ENCODE results near the gene TLCD1.

Gene TLCD1

GRCh38 chr17:28756049-28756804 is 30.2 kb upstream of the TLCD1 start:
- H3K27ac ChIP-seq (ENCODE audit: low read depth, low read length): no peak overlapping the region
- H3K4me1 ChIP-seq (ENCODE audit: control insufficient read depth in 1 of 2, insufficient read depth in 2 of 2, low read length in 2 of 2): peaks cover 0 to 2% of the 10 kb centered on the region in 2 donors
- H3K4me3 ChIP-seq (ENCODE audit: low read depth in 1 of 2, low read length in 2 of 2): no peak overlapping the region
- H3K27me3 ChIP-seq (ENCODE audit: control insufficient read depth in 1 of 2, insufficient read depth in 2 of 2, low read length in 2 of 2): no peaks in the 10 kb centered on the region
- H3K9me3 ChIP-seq (ENCODE audit: control insufficient read depth in 1 of 2, low read length in 2 of 2): no peaks in the 10 kb centered on the region
- peaks cover 24 to 46% of the 10 kb centered on the region in 2 donors for H3K36me3 ChIP-seq (ENCODE audit: control insufficient read depth in 1 of 2, insufficient read depth in 2 of 2, low read length in 2 of 2)
- H3K9ac ChIP-seq (ENCODE audit: low read depth in 1 of 2, low read length in 2 of 2): no peak overlapping the region

- H3K9ac ChIP-seq (ENCODE audit: low read depth in 1 of 2, low read length in 2 of 2): no peak overlapping the region
- H3K9me3 ChIP-seq (ENCODE audit: control insufficient read depth in 1 of 2, low read length in 2 of 2): no peaks in the 10 kb centered on the region
- peaks cover 1 to 2% of the 10 kb centered on the region in 2 donors for H3K4me1 ChIP-seq (ENCODE audit: control insufficient read depth in 1 of 2, insufficient read depth in 2 of 2, low read length in 2 of 2)
- H3K27me3 ChIP-seq (ENCODE audit: control insufficient read depth in 1 of 2, insufficient read depth in 2 of 2, low read length in 2 of 2): no peaks in the 10 kb centered on the region
- peaks cover 24 to 50% of the 10 kb centered on the region in 2 donors for H3K36me3 ChIP-seq (ENCODE audit: control insufficient read depth in 1 of 2, insufficient read depth in 2 of 2, low read length in 2 of 2)
- H3K27ac ChIP-seq (ENCODE audit: low read depth, low read length): no peak overlapping the region
- H3K4me3 ChIP-seq (ENCODE audit: low read depth in 1 of 2, low read length in 2 of 2): no peak overlapping the region
Observed at GRCh38 chr17:28755486-28755885, 29.5 kb upstream of the TLCD1 start.

GRCh38 chr17:28751600-28752366 is 25.8 kb upstream of the TLCD1 start:
- Histone ChIP-seq H3K36me3 (ENCODE audit: control insufficient read depth in 1 of 2, insufficient read depth in 2 of 2, low read length in 2 of 2) (peaks cover 20 to 45% of the 10 kb centered on the region in 2 donors), H3K9me3 (ENCODE audit: control insufficient read depth in 1 of 2, low read length in 2 of 2) (no peaks in the 10 kb centered on the region), H3K9ac (ENCODE audit: low read depth in 1 of 2, low read length in 2 of 2) (no peak overlapping the region), H3K4me3 (ENCODE audit: low read depth in 1 of 2, low read length in 2 of 2) (no peak overlapping the region), H3K27me3 (ENCODE audit: control insufficient read depth in 1 of 2, insufficient read depth in 2 of 2, low read length in 2 of 2) (no peaks in the 10 kb centered on the region), H3K27ac (ENCODE audit: low read depth, low read length) (no peak overlapping the region), H3K4me1 (ENCODE audit: control insufficient read depth in 1 of 2, insufficient read depth in 2 of 2, low read length in 2 of 2) (peaks cover 26 to 37% of the 10 kb centered on the region in 2 donors)

GRCh38 chr17:28750178-28751047 is 24.4 kb upstream of the TLCD1 start:
- Histone ChIP-seq H3K27ac (ENCODE audit: low read depth, low read length) (no peak overlapping the region), H3K9ac (ENCODE audit: low read depth in 1 of 2, low read length in 2 of 2) (no peak overlapping the region), H3K36me3 (ENCODE audit: control insufficient read depth in 1 of 2, insufficient read depth in 2 of 2, low read length in 2 of 2) (peaks cover 20 to 38% of the 10 kb centered on the region in 2 donors), H3K27me3 (ENCODE audit: control insufficient read depth in 1 of 2, insufficient read depth in 2 of 2, low read length in 2 of 2) (no peaks in the 10 kb centered on the region), H3K4me3 (ENCODE audit: low read depth in 1 of 2, low read length in 2 of 2) (no peak overlapping the region), H3K4me1 (ENCODE audit: control insufficient read depth in 1 of 2, insufficient read depth in 2 of 2, low read length in 2 of 2) (peaks cover 40 to 49% of the 10 kb centered on the region in 2 donors), H3K9me3 (ENCODE audit: control insufficient read depth in 1 of 2, low read length in 2 of 2) (no peaks in the 10 kb centered on the region)

- H3K9ac ChIP-seq (ENCODE audit: low read depth in 1 of 2, low read length in 2 of 2): peak overlapping the region in 1 of 2 donors; percentile 51
- H3K36me3 ChIP-seq (ENCODE audit: control insufficient read depth in 1 of 2, insufficient read depth in 2 of 2, low read length in 2 of 2): peaks cover 20 to 38% of the 10 kb centered on the region in 2 donors
- H3K9me3 ChIP-seq (ENCODE audit: control insufficient read depth in 1 of 2, low read length in 2 of 2): no peaks in the 10 kb centered on the region
- H3K4me3 ChIP-seq (ENCODE audit: low read depth in 1 of 2, low read length in 2 of 2): no peak overlapping the region
- H3K4me1 ChIP-seq (ENCODE audit: control insufficient read depth in 1 of 2, insufficient read depth in 2 of 2, low read length in 2 of 2): peaks cover 41 to 55% of the 10 kb centered on the region in 2 donors
- H3K27ac ChIP-seq (ENCODE audit: low read depth, low read length): no peak overlapping the region
- H3K27me3 ChIP-seq (ENCODE audit: control insufficient read depth in 1 of 2, insufficient read depth in 2 of 2, low read length in 2 of 2): no peaks in the 10 kb centered on the region
Observed at GRCh38 chr17:28749516-28750177, 23.6 kb upstream of the TLCD1 start.

- Histone ChIP-seq H3K4me3 (ENCODE audit: low read depth in 1 of 2, low read length in 2 of 2) (no peak overlapping the region), H3K27me3 (ENCODE audit: control insufficient read depth in 1 of 2, insufficient read depth in 2 of 2, low read length in 2 of 2) (no peaks in the 10 kb centered on the region), H3K4me1 (ENCODE audit: control insufficient read depth in 1 of 2, insufficient read depth in 2 of 2, low read length in 2 of 2) (peaks cover 44 to 55% of the 10 kb centered on the region in 2 donors), H3K36me3 (ENCODE audit: control insufficient read depth in 1 of 2, insufficient read depth in 2 of 2, low read length in 2 of 2) (peaks cover 20 to 38% of the 10 kb centered on the region in 2 donors), H3K9me3 (ENCODE audit: control insufficient read depth in 1 of 2, low read length in 2 of 2) (no peaks in the 10 kb centered on the region), H3K9ac (ENCODE audit: low read depth in 1 of 2, low read length in 2 of 2) (peak overlapping the region in 1 of 2 donors; percentile 8), H3K27ac (ENCODE audit: low read depth, low read length) (peak overlapping the region; percentile 46)
Observed at GRCh38 chr17:28748852-28749515, 23.0 kb upstream of the TLCD1 start.

- H3K9ac ChIP-seq (ENCODE audit: low read depth in 1 of 2, low read length in 2 of 2): peak overlapping the region; percentile 95 to 99
- H3K9me3 ChIP-seq (ENCODE audit: control insufficient read depth in 1 of 2, low read length in 2 of 2): no peaks in the 10 kb centered on the region
- peaks cover 20 to 38% of the 10 kb centered on the region in 2 donors for H3K36me3 ChIP-seq (ENCODE audit: control insufficient read depth in 1 of 2, insufficient read depth in 2 of 2, low read length in 2 of 2)
- H3K4me1 ChIP-seq (ENCODE audit: control insufficient read depth in 1 of 2, insufficient read depth in 2 of 2, low read length in 2 of 2): peaks cover 44 to 55% of the 10 kb centered on the region in 2 donors
- H3K27ac ChIP-seq (ENCODE audit: low read depth, low read length): peak overlapping the region; percentile 99
- peak overlapping the region; percentile 59 to 99 for H3K4me3 ChIP-seq (ENCODE audit: low read depth in 1 of 2, low read length in 2 of 2)
- no peaks in the 10 kb centered on the region for H3K27me3 ChIP-seq (ENCODE audit: control insufficient read depth in 1 of 2, insufficient read depth in 2 of 2, low read length in 2 of 2)
Observed at GRCh38 chr17:28747801-28748750, 22.0 kb upstream of the TLCD1 start.

GRCh38 chr17:28747051-28747691 is 21.1 kb upstream of the TLCD1 start:
- Histone ChIP-seq H3K36me3 (ENCODE audit: control insufficient read depth in 1 of 2, insufficient read depth in 2 of 2, low read length in 2 of 2) (peaks cover 20 to 38% of the 10 kb centered on the region in 2 donors), H3K27me3 (ENCODE audit: control insufficient read depth in 1 of 2, insufficient read depth in 2 of 2, low read length in 2 of 2) (no peaks in the 10 kb centered on the region), H3K27ac (ENCODE audit: low read depth, low read length) (peak overlapping the region; percentile 99), H3K4me3 (ENCODE audit: low read depth in 1 of 2, low read length in 2 of 2) (peak overlapping the region; percentile 59 to 99), H3K9ac (ENCODE audit: low read depth in 1 of 2, low read length in 2 of 2) (peak overlapping the region; percentile 95 to 99), H3K4me1 (ENCODE audit: control insufficient read depth in 1 of 2, insufficient read depth in 2 of 2, low read length in 2 of 2) (peaks cover 48 to 59% of the 10 kb centered on the region in 2 donors), H3K9me3 (ENCODE audit: control insufficient read depth in 1 of 2, low read length in 2 of 2) (no peaks in the 10 kb centered on the region)
